Effector CD4-positive, alpha-beta T cell (primary cell): ENCODE data around the gene ITGA1.
"Not testable (repeated sequence)": the region's sequence is repeated elsewhere in the genome, so short reads cannot be mapped to it uniquely, and the experiment has no call there.

Experiments used
- DNase-seq: peaks from one replicate; pipeline ENCODE4 v3.0.0-alpha.2; 2020

ITGA1 gene

DNA sequence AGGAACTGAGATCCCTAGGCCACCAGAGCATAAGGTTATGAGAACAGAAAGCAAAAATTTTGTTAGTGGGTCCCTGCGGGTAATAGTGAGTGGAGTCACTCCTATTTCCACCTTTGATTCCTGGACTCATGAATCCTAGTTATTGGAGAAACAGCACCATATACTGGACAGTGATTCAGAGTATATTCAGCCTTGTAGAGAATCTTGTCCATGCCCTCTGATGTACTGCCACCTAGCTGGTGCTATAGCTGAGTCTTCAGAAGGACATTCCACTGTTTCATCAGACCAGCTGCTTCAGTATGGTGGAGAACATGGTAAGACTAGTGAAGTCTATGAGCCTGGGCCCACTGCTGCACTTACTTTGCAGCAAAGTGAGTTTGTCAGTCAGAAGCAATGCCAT is 176.4 kb downstream of the ITGA1 start:
- DNase-seq, result no peak

DNA sequence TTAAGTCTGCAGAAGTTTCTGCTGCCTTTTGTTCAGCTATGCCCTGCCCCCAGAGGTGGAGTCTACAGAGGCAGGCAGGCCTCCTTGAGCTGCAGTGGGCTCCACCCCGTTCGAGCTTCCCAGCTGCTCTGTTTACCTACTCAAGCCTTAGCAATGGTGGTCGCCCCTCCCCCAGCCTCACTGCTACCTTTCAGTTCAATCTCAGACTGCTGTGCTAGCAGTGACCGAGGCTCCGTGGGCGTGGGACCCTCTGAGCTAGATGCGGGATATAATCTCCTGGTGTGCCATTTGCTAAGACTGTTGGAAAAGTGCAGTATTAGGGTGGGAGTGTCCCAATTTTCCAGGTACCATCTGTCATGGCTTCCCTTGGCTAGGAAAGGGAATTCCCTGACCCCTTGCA is 188.4 kb downstream of the ITGA1 start:
- DNase-seq, result not testable (repeated sequence)

DNA sequence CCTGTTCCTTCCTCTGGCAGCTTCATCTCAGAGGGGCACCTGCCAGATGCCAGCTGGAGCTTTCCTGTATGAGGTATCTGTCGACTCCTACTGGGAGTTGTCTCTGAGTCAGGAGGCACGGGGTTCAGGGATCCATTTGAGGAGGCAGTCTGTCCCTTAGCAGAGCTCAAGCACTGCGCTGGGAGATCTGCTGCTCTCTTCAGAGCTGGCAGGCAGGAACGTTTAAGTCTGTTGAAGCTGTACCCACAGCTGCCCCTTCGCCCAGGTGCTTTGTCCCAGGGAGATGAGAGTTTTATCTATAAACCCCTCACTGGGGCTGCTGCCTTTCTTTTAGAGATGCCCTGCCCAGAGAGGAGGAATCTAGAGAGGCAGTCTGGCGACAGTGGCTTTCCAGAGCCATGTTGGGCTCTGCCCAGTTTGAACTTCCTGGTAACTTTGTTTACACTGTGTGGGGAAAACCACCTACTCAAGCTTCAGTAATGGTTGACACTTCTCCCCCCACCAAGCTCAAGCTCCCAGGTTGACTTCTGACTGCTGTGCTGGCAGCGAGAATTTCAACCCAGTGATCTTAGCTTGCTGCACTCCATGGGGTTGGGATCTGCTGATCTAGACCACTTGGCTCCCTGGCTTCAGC is 189.7 kb downstream of the ITGA1 start:
- no peak for DNase-seq

DNA sequence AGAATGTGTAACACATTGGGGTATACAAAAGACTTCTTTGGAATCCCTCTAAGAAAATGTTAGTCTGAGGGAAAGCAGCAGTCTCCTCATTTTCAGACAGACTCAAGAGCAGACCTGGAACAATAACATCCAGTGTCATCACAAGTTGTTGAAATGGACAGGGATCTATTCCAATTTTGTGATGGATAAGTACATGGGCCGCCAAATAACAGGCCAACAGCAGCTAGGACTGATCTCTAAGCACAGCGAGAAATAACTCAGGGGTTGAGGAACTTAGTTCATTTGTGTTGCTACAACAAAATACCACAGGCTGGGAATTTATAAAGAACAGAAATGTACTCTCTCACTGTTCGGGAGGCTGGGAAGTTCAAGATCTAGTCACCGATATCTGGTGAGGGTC is 193.8 kb downstream of the ITGA1 start:
- no peak for DNase-seq

DNA sequence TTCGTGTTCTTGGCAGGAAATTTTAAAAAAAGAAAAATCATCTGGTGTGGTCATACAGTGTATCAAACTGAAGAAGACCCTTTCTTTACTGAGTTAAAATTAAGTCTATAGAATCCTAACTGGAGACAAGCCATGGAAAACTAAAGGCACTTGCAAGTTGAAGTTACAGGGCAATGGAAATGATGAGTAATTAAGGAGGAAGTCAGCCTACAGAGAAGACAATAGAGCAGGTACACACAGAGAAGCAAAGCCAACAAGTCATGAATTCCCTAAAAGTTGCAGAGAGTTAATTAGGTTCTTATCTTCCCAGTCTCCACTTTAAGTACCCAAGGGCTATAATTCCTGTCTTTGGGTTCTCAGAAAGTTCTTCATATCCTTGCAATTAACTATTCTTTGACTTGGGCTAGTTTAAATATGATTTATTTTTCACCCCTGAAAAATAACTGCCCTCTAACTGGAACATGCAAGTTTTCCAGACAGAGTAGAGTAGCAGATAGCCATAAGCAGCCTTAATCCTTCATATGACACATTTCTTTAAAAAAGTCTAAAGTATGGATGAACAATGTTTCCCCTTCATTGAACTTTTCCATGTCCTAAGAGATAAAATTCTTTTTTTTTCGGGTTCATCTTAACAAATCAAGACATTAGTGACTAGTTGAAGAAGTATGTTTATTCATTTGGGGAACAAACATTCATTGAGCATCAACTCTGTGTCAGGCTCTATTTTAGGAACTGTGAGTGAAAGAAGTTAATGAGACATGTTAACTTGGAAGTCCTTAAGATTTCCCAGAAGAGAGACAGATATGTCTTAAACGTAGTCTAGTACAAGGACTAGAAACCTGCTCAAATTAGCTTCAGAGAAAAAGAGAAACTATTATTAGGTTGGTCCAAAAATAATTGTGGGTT is 196.3 kb downstream of the ITGA1 start:
- DNase-seq, result no peak

DNA sequence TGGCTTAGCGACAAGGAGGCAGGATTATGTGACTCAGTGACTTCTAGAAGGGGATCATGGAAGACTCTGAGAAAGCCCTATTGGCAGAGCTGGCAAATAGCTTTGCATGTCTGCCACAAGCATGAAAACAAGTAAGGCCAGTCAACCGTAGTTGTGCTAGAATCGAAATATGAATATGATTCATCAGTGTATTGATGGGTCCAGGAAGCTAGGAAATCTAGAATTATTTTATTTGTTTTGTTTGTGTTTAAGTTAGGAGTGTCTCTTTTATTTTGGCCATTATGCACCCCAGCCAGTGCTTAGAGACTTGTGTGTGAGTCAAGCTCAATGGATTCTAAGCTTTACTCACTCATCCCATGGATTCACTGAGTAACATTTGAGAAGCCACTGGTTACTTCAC is 197.6 kb downstream of the ITGA1 start:
- DNase-seq, result no peak

DNA sequence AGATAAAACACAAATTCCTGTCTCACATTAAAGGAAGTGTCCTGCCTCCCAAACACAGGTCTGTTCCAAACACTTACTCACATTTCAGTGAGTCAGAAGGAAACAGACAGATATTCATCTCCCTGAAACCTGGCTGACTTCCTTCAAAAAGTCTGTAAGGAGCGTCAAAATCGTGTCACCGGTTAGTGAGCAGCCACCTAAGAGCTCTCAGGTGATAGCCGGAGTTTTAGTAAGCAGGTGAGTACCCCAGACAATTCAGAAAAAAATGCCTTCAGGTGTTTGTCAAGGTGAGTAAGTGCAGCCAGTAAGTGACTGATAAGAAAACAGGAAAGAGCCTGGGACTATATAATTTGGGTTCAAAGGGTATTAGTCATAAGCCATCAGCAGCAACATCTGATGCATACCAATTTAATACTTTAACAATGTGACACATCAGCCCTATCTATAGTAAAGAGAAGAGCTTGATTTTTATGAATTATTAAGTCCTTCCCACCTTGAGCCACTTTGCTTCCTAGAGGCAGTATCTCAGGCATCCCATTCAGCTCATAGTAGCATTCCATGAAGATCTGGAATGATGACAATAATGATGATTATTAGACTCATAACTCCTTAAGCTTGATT is 200.1 kb downstream of the ITGA1 start:
- no peak for DNase-seq

DNA sequence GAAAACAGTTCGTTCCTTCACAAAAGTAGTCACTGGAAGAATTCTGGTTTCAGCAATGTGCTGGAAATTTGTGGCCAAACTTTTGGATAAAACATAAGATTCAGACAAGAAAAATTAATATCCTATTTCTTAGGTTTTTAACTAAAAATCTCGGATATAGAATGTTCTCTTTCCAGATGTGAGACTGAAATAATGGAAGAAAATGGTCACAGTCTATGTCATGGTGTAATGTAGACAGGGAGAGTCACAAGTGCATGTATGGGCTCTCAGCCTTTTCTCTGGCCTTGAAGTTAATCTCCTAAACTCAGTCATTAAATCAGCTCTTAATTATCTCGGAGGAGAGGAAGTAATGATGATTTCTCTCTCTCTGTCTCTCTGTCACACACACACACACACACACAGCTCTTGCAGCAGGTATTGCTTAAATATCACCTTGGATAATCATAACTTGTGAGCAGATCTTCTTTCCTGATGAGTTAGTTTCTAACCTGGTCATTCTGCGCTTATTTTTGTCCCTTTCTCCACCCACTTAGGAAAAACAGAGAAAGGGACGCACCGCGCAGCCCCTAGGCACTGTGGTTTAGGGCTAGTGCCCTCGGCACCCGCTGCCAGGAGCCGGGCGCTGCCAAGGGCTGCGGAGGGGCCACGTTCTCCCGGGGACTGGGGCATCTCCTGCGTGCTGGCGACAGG is 200.8 kb downstream of the ITGA1 start:
- DNase-seq, result no peak

DNA sequence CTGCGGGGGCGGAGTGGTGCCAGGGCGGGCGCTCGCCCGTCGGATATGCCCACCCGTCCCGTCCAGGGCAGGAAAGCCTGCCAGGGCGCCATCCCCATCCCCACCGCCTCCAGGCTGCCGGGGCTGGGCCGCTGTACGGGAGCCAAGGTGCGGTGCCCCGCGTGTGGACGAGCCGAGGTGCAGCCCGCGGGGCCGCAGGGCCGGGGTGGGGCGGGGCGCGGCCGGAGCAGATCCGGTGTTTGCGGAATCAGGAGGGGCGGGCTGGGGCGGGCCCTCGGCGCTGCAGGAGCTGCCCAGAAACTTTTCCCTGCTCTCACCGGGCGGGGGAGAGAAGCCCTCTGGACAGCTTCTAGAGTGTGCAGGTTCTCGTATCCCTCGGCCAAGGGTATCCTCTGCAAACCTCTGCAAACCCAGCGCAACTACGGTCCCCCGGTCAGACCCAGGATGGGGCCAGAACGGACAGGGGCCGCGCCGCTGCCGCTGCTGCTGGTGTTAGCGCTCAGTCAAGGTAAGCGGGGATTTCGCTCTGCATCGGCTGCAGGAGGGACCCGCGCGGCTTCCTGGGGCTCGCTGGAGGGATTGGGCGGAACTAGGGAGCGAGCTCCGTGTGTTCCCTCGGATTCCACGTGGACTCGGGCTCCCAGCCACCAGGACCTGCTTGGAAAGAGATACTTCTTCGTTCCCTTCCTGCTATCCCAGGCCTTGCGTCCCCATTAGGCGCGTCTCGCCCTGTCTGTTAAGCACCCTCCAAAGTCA is 201.5 kb downstream of the ITGA1 start, which contains the start of gene ITGA2:
TSS of gene ITGA2 (plus strand) at position 328 of the 756 bp plus-strand sequence. CDS start at position 445, 117 bp downstream.
- no peak for DNase-seq

DNA sequence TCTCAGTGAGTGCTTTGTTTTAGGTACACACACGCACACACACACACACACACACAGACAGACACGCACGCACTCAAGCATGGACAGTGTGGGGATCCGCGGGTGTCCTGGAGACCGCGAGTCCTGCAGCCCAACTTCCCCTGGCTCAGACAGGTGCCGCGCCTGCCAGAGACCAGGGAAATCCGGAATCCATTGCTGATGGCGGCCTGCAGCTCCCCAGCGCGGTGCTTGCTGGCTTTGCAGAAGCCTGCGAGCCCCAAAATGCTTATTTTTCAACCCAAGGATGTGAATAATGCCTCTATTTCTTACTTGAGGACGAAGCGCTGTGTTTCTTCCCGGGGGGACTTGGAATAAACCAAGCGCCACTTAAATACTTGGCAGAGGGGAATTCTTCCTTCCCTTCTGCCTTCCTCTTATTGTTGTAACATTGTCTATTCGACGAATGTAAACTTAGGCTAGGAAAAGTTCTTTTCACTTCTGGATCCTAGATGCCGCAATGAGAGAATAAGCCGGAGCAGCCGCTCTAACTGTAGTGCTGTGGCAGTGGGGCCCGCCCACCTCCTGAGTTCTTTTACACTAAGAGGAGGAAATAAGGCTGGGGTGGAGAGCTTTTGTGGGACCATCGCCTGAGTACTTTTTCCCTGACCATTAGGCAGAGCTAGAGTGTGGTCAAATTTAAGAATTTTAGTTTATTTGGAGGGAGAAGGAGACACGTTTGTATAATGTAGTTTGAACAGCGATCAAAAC is 202.2 kb downstream of the ITGA1 start:
- peak; percentile 6 for DNase-seq

DNA sequence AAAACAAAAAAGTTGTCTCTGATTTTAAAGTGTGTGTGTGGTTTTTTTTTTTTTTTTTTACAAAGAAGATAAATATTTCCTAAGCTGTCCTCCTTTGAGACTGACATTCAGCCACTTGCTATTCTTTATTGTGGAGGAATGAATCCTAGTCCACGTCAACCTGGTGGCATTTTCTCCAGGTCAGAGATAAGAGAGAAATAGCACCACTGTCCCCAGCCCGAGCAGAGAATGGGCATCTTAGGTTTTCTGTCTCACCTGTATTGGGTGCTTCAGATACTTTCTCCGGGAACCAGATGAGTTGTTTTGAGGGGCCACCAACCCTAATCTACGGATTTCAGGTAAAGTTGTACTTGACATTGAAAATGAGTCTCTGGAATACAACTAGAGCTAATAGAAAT is 202.8 kb downstream of the ITGA1 start:
- no peak for DNase-seq

DNA sequence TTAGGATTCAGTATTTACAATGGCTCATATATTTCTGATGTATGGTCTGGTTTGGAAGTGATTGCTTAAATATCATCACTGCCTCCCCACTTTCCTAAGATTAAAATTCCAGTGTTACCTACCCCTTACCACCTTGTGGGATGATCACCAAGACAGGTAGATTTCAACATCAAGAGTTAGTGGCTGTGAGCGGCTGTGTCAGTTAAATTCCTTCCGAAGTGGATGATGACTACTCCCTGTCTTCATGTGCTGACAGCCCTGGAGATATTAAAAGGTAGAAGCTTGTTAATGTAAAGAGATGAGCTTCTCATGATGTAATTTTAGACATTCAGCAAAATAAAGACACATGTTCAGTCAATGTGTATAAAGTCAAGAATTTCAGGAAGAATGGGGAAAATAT is 205.7 kb downstream of the ITGA1 start:
- DNase-seq, result no peak

DNA sequence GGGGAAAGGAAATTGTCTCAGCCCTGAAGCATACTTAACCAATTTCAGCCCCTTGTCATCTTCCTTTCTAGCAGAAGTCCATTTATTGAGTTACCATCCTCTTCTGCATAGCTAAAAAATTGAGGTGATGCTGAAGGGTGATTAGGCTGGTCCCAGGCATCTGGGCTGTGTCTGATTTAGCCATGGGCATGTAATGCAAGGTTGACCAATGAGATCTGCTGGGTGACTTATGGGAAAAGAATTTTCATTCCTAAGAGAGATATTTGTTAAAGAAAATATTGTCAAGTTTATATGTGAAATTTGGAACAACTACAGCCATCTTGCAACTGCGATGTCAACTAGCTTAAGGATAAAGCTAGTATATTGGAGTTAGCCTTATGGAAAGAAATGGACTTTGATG is 206.6 kb downstream of the ITGA1 start:
- no peak for DNase-seq

DNA sequence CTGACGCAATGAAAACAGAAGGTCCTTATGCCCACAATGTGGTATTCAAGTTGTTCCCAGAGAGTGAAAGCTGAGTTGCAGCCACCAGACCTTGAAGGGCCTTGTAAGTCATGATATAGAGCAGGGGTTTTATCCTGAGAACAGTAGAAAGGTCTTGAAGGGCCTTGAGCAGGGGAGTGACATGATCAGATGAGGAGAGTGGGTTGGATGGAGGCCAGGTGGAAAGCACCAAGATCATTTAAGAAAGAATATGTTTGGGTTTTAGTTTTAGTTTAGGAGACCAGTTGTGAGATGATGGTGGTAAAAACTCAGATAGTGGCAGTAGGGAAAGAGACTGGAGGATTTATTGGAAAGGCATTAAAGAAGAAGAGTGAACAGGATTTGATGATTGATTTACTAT is 207.4 kb downstream of the ITGA1 start:
- no peak for DNase-seq

DNA sequence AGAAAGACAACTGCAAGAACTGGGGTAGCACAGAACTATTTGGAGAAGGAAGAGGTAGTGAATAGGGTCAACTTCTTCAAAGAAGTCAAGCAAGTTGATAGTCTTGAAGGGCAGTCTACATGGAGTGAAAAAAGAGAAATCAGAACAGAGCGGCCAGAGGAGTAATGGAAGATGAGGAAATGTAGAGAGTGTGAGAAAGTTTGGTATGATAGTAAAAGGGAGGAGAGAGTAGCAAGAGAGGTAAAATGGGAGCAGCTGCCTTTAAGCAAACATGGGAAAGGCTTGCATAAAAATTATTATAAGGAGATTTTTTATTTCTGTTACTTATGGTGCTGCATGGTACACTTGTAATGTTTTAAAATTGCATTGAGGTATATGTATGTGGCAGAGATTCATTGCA is 208.2 kb downstream of the ITGA1 start:
- DNase-seq, result no peak

DNA sequence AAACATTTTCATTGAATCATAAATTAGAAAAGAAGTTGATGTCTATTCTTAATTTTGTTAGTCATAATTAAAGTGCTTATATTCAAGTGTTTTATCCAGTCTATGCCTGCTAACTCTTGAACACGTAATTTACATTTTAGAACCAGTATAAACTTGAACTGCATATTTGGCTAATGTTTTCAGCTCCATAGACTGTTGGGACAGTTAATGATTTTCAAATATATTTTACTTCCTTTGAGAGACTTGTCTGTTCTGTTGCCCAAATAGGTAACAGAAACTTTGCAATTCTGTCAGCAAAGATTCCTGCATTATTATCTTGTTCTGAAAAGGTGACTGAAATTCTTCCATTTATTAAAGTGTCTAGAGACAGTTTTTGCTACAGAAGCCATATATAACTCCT is 209.3 kb downstream of the ITGA1 start:
- no peak for DNase-seq

DNA sequence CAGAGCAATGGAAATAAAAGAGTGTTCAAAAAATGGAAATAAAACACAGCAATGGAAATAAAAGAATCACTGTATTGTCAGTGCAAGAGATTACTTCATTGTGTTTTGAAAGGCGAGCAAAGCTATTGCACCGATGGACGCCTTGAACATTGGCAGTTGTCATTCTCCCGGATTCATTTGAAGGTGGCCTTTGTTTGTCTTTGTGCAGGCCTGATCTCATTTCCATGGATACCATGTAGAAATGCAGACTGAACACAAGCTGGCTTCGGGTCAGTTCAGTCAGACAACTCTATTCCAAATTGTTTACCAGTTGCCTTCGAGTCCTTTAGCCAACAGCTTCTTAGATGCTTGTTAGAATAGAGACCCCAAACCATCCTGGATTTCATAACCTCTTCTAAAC is 209.7 kb downstream of the ITGA1 start:
- no peak for DNase-seq

DNA sequence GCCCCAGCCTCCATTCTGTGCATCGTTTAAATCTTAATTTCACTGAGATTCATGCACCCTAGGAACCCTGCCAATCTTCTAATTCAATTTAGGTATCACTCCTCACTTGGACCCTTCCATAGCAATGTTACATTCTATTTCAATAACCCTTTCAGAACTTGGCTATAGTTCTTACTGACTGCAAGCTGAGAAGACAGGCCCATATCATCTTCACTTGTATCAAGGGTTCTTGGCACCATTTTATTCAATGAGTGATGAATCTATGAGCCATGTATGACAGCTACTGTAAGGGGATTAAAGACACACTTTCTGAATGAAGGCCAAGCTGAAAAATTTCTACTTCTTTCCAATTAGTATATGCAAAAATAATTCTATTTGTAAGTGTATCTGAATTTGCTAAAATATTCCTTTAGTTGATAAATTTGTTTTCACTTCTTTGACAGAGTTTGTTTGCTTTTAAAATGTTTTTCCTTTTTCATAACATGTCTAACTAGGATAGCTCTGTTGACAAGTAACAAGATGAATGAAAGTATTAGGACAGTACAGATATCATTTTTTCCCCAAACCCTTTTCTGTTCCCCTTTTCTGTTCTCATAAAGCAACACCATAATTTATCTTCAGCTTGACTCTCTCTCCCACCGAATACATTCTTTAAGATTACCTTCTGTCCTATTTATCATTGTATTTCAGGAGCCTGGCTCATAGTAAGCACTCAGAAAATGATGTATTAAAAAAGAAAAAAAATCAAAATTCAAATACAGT is 211.0 kb downstream of the ITGA1 start:
- DNase-seq, result no peak

DNA sequence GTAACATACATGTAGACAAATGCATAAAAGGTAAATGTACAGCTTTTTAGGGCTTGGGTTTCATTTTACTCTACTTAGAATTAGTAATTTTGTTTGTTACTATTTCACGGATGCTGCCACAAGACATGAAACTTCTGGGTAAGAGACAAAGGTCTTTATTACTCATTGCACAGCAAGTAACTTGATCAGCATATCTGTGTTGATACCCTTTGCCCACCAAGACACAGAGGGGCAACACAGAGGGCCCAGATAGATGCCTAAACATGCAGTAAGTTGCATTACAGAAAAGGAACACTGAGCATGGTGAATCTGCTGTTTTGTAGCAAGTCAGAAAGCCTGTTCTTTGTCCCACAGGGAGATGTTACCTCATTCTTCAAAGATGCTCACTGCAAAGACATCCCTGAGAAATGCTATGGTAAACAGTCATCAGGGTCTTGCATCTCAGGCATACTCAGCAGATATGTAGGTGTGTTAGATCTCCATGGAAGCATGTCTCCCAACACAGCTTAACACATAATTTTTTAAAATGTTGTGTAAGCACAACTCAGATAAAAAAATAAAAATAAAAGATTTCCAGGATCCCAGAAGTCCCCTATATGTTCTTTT is 211.7 kb downstream of the ITGA1 start:
- no peak for DNase-seq

DNA sequence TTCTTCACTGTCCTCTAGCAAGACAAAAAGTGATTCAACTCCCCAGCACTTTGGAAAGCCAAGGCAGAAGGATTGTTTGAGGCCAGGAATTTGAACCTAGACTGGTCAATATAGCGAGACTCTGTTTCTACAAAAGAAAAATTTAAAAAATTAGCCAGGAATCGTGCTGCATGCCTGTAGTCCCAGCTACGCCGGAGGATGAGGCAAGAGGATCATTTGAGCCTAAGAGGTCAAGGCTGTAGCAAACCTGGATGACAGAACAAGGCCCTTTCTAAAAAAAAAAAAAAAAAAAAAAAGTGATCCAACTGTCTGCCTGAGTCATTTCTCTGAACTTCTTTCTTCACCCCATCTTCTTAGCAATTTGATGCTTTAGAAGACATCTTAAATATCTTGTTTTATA is 213.8 kb downstream of the ITGA1 start:
- DNase-seq, result no peak

DNA sequence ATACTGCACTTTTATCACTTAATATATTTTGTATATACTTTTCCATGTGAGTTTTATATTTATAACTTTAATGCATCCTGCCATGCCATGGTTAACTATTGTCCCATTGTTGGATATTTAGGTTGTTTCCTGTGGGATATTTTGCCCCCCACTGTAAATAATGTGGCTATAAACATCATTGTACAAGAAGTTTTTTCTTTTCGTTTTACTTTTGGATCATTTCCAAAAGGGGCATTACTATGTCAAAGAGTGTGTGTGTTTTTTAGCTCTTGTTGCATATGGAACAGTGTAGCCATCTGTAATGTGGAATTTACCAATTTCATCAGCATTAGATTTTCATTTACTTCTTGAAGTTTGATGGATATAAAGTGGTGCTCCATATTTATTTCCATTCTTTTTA is 214.8 kb downstream of the ITGA1 start:
- no peak for DNase-seq
